Neural progenitor cell (in vitro differentiated cells): ENCODE data around the gene BMP8B.

Experiments used
- CTCF ChIP-seq: fragments of 200-600 bp; sonication (generic); IDR thresholded peaks from 2 replicates; pipeline ENCODE4 v1.5.1; 2017; ENCODE audit warnings: antibody characterized with exemption, mild to moderate bottlenecking
- EZH2 ChIP-seq: fragments of 200-600 bp; sonication (generic); IDR thresholded peaks from 2 replicates; pipeline ENCODE4 v1.6.1; 2017; ENCODE audit warnings: antibody characterized with exemption, mild to moderate bottlenecking, moderate library complexity
- EZH2phosphoT487 ChIP-seq: fragments of 200-600 bp; sonication (generic); IDR thresholded peaks from 2 replicates; pipeline ENCODE4 v1.6.1; 2017; ENCODE audit warnings: antibody characterized with exemption

- no peak for TF ChIP-seq CTCF
- TF ChIP-seq EZH2, result no peak
- no peak for TF ChIP-seq EZH2phosphoT487
Measured at GRCh38 chr1:39729030-39729429, 59.6 kb downstream of the BMP8B start.
